GM06990 (cell line): ENCODE data around the gene EFNA1.

Experiments
- DNase-seq: peaks from one replicate; pipeline ENCODE4 v3.0.0-alpha.2; 2011; ENCODE audit not compliant: insufficient read length; ENCODE audit errors: extremely low read depth
- H3K27me3 ChIP-seq: replicated peaks from 2 replicates; pipeline ENCODE4 v1.6.0; 2011; ENCODE audit warnings: low read length; ENCODE audit not compliant: control insufficient read depth, insufficient read depth
- H3K36me3 ChIP-seq: 2 replicates; pipeline ENCODE4 v1.5.1; 2011; ENCODE audit warnings: low read length; ENCODE audit not compliant: control insufficient read depth, insufficient read depth
- H3K4me3 ChIP-seq: replicated peaks from 2 replicates; pipeline ENCODE4 v1.5.1; 2011; ENCODE audit warnings: low read depth, mild to moderate bottlenecking, control low read depth, low read length
- TF ChIP-seq, protein P1 (sequence below): IDR thresholded peaks from 2 replicates; pipeline ENCODE4 v1.5.1; 2011; ENCODE audit warnings: low read length, control low read depth, mild to moderate bottlenecking, inconsistent platforms; ENCODE audit not compliant: insufficient read depth, poor library complexity, severe bottlenecking

EFNA1 gene

DNA sequence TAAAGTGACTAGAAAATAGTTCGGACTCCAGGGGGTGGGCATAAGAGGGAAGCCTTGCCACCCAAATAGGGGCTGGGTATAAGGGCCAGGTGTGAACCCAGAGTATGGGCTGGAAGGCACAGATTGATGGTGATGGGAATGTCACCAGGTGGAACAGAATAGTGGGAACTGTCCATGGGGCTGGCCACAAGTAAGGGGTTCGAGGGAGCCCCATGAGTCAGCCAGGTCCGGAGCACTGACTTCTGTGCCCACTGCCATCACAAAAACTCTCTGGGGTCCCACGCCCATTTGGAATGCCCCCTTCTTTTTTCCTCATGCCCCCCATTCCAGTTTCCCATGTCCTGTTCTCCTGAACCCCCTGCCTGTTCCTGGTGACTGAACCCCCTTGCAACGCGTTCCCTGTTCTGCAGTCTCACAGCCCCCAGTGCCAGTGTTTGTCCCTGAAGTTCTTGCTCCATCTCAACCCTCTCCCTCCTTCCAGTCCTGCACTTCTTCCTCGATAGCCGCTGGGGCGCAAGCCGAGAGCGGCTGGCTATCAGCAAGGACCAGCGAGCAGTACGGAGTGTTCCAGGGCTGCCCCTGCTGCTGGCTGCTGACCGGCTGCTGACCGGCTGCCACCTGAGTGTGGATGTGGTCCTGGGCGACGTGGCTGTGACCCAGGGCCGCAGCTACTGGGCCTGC lies 53.8 kb downstream of the EFNA1 start:
- H3K36me3 ChIP-seq: no peaks in the 10 kb centered on the region
- TF ChIP-seq, protein P1, sequence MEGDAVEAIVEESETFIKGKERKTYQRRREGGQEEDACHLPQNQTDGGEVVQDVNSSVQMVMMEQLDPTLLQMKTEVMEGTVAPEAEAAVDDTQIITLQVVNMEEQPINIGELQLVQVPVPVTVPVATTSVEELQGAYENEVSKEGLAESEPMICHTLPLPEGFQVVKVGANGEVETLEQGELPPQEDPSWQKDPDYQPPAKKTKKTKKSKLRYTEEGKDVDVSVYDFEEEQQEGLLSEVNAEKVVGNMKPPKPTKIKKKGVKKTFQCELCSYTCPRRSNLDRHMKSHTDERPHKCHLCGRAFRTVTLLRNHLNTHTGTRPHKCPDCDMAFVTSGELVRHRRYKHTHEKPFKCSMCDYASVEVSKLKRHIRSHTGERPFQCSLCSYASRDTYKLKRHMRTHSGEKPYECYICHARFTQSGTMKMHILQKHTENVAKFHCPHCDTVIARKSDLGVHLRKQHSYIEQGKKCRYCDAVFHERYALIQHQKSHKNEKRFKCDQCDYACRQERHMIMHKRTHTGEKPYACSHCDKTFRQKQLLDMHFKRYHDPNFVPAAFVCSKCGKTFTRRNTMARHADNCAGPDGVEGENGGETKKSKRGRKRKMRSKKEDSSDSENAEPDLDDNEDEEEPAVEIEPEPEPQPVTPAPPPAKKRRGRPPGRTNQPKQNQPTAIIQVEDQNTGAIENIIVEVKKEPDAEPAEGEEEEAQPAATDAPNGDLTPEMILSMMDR: no peak
- no peaks in the 10 kb centered on the region for H3K27me3 ChIP-seq
- H3K4me3 ChIP-seq: no peak overlapping the region
- no peak for DNase-seq

- Histone ChIP-seq H3K27me3 (no peaks in the 10 kb centered on the region), H3K36me3 (no peaks in the 10 kb centered on the region), H3K4me3 (no peak overlapping the region)
- TF ChIP-seq, protein P1: no peak
- no peak for DNase-seq
Measured at GRCh38 chr1:155182052-155182550, 54.4 kb downstream of the EFNA1 start.

DNA sequence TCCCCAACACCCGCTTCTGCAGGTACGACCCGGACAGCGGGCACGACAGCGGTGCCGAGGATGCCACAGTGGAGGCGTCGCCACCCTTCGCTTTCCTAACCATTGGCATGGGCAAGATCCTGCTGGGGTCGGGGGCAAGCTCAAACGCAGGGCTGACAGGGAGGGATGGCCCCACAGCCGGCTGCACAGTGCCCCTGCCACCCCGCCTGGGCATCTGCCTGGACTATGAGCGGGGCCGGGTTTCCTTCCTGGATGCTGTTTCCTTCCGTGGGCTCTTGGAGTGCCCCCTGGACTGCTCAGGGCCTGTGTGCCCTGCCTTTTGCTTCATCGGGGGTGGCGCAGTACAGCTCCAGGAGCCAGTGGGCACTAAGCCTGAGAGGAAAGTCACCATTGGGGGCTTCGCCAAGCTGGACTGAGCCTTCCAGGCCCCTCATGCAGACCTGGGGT lies 56.1 kb downstream of the EFNA1 start:
- no peak for DNase-seq
- H3K4me3 ChIP-seq: no peak overlapping the region
- no peaks in the 10 kb centered on the region for H3K36me3 ChIP-seq
- TF ChIP-seq, protein P1: no peak
- H3K27me3 ChIP-seq: no peaks in the 10 kb centered on the region

GRCh38 chr1:155184351-155184811 lies 56.7 kb downstream of the EFNA1 start:
- no peak for DNase-seq
- Histone ChIP-seq H3K4me3 (no peak overlapping the region), H3K27me3 (no peaks in the 10 kb centered on the region), H3K36me3 (no peaks in the 10 kb centered on the region)
- TF ChIP-seq, protein P1: no peak
